HL-60 (cell line): ENCODE results near the gene LY6G5C.

Experiments
- POLR2AphosphoS5 ChIP-seq: IDR thresholded peaks from 2 replicates; pipeline ENCODE4 v1.6.1; 2012; ENCODE audit warnings: low read depth
- TF ChIP-seq, protein P1 (sequence below): IDR thresholded peaks from one replicate; pipeline ENCODE4 v1.5.1; 2011; ENCODE audit warnings: low read length, control low read depth, inconsistent platforms; ENCODE audit not compliant: insufficient read depth

DNA sequence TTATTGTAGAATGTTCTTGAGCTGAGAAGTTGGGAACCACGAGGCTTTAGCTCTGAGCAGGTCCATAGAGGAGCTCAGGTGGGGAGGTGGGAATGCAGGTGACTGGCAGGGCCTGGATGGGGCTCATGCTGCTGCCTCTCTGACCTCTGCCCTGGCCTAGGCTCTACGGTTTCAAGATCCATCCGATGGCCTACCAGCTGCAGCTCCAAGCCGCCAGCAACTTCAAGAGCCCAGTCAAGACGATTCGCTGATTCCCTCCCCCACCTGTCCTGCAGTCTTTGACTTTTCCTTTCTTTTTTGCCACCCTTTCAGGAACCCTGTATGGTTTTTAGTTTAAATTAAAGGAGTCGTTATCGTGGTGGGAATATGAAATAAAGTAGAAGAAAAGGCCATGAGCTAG is 11.2 kb downstream of the LY6G5C start, which contains the start of gene LY6G5B:
- TF ChIP-seq, protein P1, sequence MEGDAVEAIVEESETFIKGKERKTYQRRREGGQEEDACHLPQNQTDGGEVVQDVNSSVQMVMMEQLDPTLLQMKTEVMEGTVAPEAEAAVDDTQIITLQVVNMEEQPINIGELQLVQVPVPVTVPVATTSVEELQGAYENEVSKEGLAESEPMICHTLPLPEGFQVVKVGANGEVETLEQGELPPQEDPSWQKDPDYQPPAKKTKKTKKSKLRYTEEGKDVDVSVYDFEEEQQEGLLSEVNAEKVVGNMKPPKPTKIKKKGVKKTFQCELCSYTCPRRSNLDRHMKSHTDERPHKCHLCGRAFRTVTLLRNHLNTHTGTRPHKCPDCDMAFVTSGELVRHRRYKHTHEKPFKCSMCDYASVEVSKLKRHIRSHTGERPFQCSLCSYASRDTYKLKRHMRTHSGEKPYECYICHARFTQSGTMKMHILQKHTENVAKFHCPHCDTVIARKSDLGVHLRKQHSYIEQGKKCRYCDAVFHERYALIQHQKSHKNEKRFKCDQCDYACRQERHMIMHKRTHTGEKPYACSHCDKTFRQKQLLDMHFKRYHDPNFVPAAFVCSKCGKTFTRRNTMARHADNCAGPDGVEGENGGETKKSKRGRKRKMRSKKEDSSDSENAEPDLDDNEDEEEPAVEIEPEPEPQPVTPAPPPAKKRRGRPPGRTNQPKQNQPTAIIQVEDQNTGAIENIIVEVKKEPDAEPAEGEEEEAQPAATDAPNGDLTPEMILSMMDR = no peak
- TF ChIP-seq POLR2AphosphoS5 = no peak
